ENCODE measurements around the gene MMRN2. TPM values are rescaled to one million over a fixed set of nuclear protein-coding genes. Genes with fewer than 3 reads are reported as not detected.

Gene MMRN2
- polyA plus RNA-seq, 1 of the 3 experiments (the other 2 are of a cell fraction) = 0.05 TPM

DNA sequence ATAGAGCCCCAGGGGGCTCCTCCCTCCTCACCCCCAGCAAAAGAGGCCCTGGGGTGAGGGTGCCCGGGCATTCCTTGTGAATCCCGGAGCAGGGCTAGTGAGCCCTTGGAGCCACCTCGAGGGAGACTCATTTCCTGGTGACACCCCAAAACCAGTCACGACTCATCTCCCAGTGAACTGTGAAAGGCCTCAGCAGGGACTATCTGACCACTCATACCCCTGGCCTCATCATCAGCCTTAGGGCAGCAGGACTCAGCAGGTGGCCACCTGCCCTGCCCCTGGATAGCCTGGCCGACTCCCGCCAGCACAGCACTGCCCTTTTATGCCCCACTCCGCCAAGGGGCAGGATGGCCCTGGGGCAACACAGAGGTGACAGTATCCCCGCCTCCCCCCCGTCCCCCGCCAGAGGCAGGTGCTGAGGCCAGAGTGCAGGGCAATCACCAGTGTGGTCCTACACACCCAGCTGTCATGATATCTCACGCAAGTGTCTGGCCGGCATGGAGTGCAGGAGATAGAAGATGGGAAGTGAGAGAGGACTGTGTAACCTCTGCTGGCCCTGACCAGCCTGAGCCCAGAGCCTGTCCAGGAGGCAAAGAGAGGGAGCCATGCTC lies 4.2 kb upstream of the MMRN2 start:
- no peaks in the 10 kb centered on the region for H3K9me2 ChIP-seq
- H3K27ac ChIP-seq (ENCODE audit: low read depth in 2 of 2, low read length in 1 of 2) = no peak overlapping the region
- H3K9ac ChIP-seq = no peak overlapping the region
- ChIA-PET POLR2A (interaction anchor here (0.6 kb wide), 1 partner anchor 191 kb away, joined by 3 read pairs; no protein-coding TSS in a partner anchor), CTCF (interaction anchor here (1.4 to 1.7 kb wide), 3 partner anchors 15 to 23 kb away, joined by 4 to 5 read pairs (median 5); no protein-coding TSS in a partner anchor)
- peaks cover 5 to 11% of the 10 kb centered on the region in 2 experiments; a peak in 2 of 4 replicates for H3K4me1 ChIP-seq (ENCODE audit: control insufficient read depth in 1 of 2, insufficient read depth in 2 of 2, low read depth in 1 of 2, low read length in 1 of 2)
- no peaks in the 10 kb centered on the region for H3K27me3 ChIP-seq (ENCODE audit: insufficient read depth)
- 97% methylated on average over 5 of the region's 12 CpGs for WGBS (ENCODE audit: low lambda C conversion rate)
- no peaks in the 10 kb centered on the region for H3K79me2 ChIP-seq (ENCODE audit: insufficient read depth)
- no peaks in the 10 kb centered on the region for H3K36me3 ChIP-seq (replicated peaks in 1 of 2; ENCODE audit: control insufficient read depth in 1 of 2, insufficient read depth in 2 of 2, low read length in 1 of 2)
- TF ChIP-seq EZH2phosphoT487 (IDR thresholded peaks at IDR 0.05; ENCODE audit: borderline replicate concordance, low read depth) (no peak), SMC3 (IDR thresholded peaks at IDR 0.05; ENCODE audit: low read depth, low read length) (no peak), GABPA (IDR thresholded peaks at IDR 0.05; ENCODE audit: low read depth) (no peak), FOSL2 (IDR thresholded peaks at IDR 0.05; ENCODE audit: borderline replicate concordance, low read depth) (no peak), EP300 (IDR thresholded peaks at IDR 0.05; ENCODE audit: borderline replicate concordance in 1 of 2, low read depth in 1 of 2, low read length in 1 of 2) (no peak), YY1 (IDR thresholded peaks at IDR 0.05; ENCODE audit: low read depth) (no peak), TCF12 (IDR thresholded peaks at IDR 0.05) (no peak), RCOR1 (IDR thresholded peaks at IDR 0.05; ENCODE audit: low read length) (no peak), MEF2A (IDR thresholded peaks at IDR 0.05; ENCODE audit: borderline replicate concordance, low read depth) (no peak), NRF1 (IDR thresholded peaks at IDR 0.05; ENCODE audit: low read depth, low read length) (no peak), JUND (IDR thresholded peaks at IDR 0.05) (no peak), TAF1 (IDR thresholded peaks at IDR 0.05; ENCODE audit: borderline replicate concordance, low read depth, low read length) (no peak), GATA2 (CRISPR knock-in tag; IDR thresholded peaks at IDR 0.05) (no peak), POLR2AphosphoS5 (IDR thresholded peaks at IDR 0.05; ENCODE audit: low read depth, low read length) (no peak), MXI1 (IDR thresholded peaks at IDR 0.05; ENCODE audit: low read depth, low read length) (no peak)
- TF ChIP-seq, protein P1, sequence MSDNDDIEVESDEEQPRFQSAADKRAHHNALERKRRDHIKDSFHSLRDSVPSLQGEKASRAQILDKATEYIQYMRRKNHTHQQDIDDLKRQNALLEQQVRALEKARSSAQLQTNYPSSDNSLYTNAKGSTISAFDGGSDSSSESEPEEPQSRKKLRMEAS (IDR thresholded peaks at IDR 0.05; ENCODE audit: low read depth) = no peak
- TF ChIP-seq, protein P2, sequence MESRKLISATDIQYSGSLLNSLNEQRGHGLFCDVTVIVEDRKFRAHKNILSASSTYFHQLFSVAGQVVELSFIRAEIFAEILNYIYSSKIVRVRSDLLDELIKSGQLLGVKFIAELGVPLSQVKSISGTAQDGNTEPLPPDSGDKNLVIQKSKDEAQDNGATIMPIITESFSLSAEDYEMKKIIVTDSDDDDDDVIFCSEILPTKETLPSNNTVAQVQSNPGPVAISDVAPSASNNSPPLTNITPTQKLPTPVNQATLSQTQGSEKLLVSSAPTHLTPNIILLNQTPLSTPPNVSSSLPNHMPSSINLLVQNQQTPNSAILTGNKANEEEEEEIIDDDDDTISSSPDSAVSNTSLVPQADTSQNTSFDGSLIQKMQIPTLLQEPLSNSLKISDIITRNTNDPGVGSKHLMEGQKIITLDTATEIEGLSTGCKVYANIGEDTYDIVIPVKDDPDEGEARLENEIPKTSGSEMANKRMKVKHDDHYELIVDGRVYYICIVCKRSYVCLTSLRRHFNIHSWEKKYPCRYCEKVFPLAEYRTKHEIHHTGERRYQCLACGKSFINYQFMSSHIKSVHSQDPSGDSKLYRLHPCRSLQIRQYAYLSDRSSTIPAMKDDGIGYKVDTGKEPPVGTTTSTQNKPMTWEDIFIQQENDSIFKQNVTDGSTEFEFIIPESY (IDR thresholded peaks at IDR 0.05; ENCODE audit: borderline replicate concordance, low read depth) = no peak
- TF ChIP-seq, protein P3, sequence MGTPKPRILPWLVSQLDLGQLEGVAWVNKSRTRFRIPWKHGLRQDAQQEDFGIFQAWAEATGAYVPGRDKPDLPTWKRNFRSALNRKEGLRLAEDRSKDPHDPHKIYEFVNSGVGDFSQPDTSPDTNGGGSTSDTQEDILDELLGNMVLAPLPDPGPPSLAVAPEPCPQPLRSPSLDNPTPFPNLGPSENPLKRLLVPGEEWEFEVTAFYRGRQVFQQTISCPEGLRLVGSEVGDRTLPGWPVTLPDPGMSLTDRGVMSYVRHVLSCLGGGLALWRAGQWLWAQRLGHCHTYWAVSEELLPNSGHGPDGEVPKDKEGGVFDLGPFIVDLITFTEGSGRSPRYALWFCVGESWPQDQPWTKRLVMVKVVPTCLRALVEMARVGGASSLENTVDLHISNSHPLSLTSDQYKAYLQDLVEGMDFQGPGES (IDR thresholded peaks at IDR 0.05; ENCODE audit: low read depth, low read length) = no peak
- DNase-seq = no peak
- no peak overlapping the region for H3K4me2 ChIP-seq
- no peaks in the 10 kb centered on the region for H3F3A ChIP-seq (replicated peaks; ENCODE audit: insufficient read depth)
- H2AFZ ChIP-seq (ENCODE audit: low read depth) = no peak overlapping the region
- H4K20me1 ChIP-seq (ENCODE audit: insufficient read depth) = no peaks in the 10 kb centered on the region
- no peak overlapping the region for H3K4me3 ChIP-seq (ENCODE audit: low read depth in 2 of 2, low read length in 1 of 2)
- H3K9me3 ChIP-seq = no peaks in the 10 kb centered on the region
